Measurements from ENCODE around the gene LHFPL3. TPM values are rescaled to one million over a fixed set of nuclear protein-coding genes. Genes with fewer than 3 reads are reported as not detected.

LHFPL3 gene
- total RNA-seq, 1 experiment from 2014 or later, result 0.83 TPM

GRCh38 chr7:104772405-104773345, 444.3 kb downstream of the LHFPL3 start:
- H3K4me3 Mint-ChIP-seq, result 0 out of 2 replicates have a peak overlapping the region, but pooled peaks have one; percentile 17
- peak; percentile 99 for ATAC-seq
- H3K4me1 Mint-ChIP-seq, result peaks cover 31% of the 10 kb centered on the region
- CTCF ChIA-PET, result interaction anchor here (0.7 to 1.7 kb wide), 15 partner anchors 28 to 541 kb away, joined by 3 to 14 read pairs (median 4); no protein-coding TSS in a partner anchor
- peaks cover 3% of the 10 kb centered on the region for H3K9me3 Mint-ChIP-seq
- no peaks in the 10 kb centered on the region for H3K27me3 Mint-ChIP-seq (ENCODE audit: low read depth)
- DNase-seq (ENCODE audit: low spot score), result peak; percentile 59
- H3K36me3 Mint-ChIP-seq, result no peaks in the 10 kb centered on the region
- peak overlapping the region; percentile 76 for H3K27ac Mint-ChIP-seq
- POLR2A ChIA-PET, result interaction anchor here (0.8 kb wide), 1 partner anchor 15 kb away, joined by 3 read pairs; no protein-coding TSS in a partner anchor
- TF ChIP-seq HMGXB4 (CRISPR knock-in tag; IDR thresholded peaks at IDR 0.05), result no peak
- no peak for TF ChIP-seq SP1 (CRISPR knock-in tag; conservative IDR thresholded peaks at IDR 0.05)
- TF ChIP-seq PRRX2 (CRISPR knock-in tag; IDR thresholded peaks at IDR 0.05), result no peak
- TF ChIP-seq ZNF425 (CRISPR knock-in tag; conservative IDR thresholded peaks at IDR 0.05), result no peak
- TF ChIP-seq CREM (CRISPR knock-in tag; IDR thresholded peaks at IDR 0.05), result peak; percentile 76; the same call in 1 of the 2 replicates
- peak; percentile 97 for TF ChIP-seq ZNF423 (CRISPR knock-in tag; IDR thresholded peaks at IDR 0.05)
- no peak for TF ChIP-seq TEAD4 (CRISPR knock-in tag; IDR thresholded peaks at IDR 0.05)
- TF ChIP-seq KAT7 (CRISPR knock-in tag; IDR thresholded peaks at IDR 0.05; ENCODE audit: borderline replicate concordance), result no peak
- TF ChIP-seq ESRRA (CRISPR knock-in tag; IDR thresholded peaks at IDR 0.05; ENCODE audit: borderline replicate concordance), result no peak
- 0 out of 2 replicates have a peak, but pooled peaks have one; percentile 31 for TF ChIP-seq FOXP4 (CRISPR knock-in tag; IDR thresholded peaks at IDR 0.05)
- TF ChIP-seq, protein P1, sequence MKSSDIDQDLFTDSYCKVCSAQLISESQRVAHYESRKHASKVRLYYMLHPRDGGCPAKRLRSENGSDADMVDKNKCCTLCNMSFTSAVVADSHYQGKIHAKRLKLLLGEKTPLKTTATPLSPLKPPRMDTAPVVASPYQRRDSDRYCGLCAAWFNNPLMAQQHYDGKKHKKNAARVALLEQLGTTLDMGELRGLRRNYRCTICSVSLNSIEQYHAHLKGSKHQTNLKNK (CRISPR knock-in tag; IDR thresholded peaks at IDR 0.05), result no peak
- no peak for TF ChIP-seq STAT6 (CRISPR knock-in tag; conservative IDR thresholded peaks at IDR 0.05; ENCODE audit: low read depth)
- TF ChIP-seq, protein P2, sequence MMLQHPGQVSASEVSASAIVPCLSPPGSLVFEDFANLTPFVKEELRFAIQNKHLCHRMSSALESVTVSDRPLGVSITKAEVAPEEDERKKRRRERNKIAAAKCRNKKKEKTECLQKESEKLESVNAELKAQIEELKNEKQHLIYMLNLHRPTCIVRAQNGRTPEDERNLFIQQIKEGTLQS (CRISPR knock-in tag; conservative IDR thresholded peaks at IDR 0.05), result no peak
- TF ChIP-seq AFF4 (CRISPR knock-in tag; IDR thresholded peaks at IDR 0.05; ENCODE audit: borderline replicate concordance), result 0 out of 2 replicates have a peak, but pooled peaks have one; percentile 56
- no peak for TF ChIP-seq ZNF138 (CRISPR knock-in tag; conservative IDR thresholded peaks at IDR 0.05)
- 0 out of 2 replicates have a peak, but pooled peaks have one; percentile 28 for TF ChIP-seq FOXK1 (CRISPR knock-in tag; IDR thresholded peaks at IDR 0.05)
- no peak for TF ChIP-seq ERG (CRISPR knock-in tag; IDR thresholded peaks at IDR 0.05)
- TF ChIP-seq TEAD1 (CRISPR knock-in tag; IDR thresholded peaks at IDR 0.05), result peak; percentile 39; the same call in 1 of the 2 replicates

Data from WTC11 (cell line).